Measurements from ENCODE around the gene CLEC2D.
"Not testable (repeated sequence)": the region's sequence is repeated elsewhere in the genome, so short reads cannot be mapped to it uniquely, and the experiment has no call there.

The CLEC2D gene

GRCh38 chr12:9736936-9737705 lies 67.6 kb downstream of the CLEC2D start:
- no peak for DNase-seq
- no peaks in the 10 kb centered on the region for H3K9me3 Mint-ChIP-seq
- H3K4me1 Mint-ChIP-seq: peaks cover 71% of the 10 kb centered on the region

GRCh38 chr12:9738905-9739304 lies 69.4 kb downstream of the CLEC2D start:
- peaks cover 72% of the 10 kb centered on the region for H3K4me1 Mint-ChIP-seq
- not testable (repeated sequence) for ATAC-seq; H3K9me3 Mint-ChIP-seq; H3K27me3 Mint-ChIP-seq; H3K36me3 Mint-ChIP-seq (ENCODE audit: low read depth); DNase-seq; H3K27ac Mint-ChIP-seq
- H3K4me3 Mint-ChIP-seq: peak overlapping the region; percentile 10

More at GRCh38 chr12:9736936-9737705, 67.6 kb downstream of the CLEC2D start:
- ATAC-seq: no peak
- H3K27ac Mint-ChIP-seq: peak overlapping the region; percentile 50
- peak overlapping the region; percentile 41 for H3K4me3 Mint-ChIP-seq
- peaks cover 2% of the 10 kb centered on the region for H3K36me3 Mint-ChIP-seq (ENCODE audit: low read depth)
- no peaks in the 10 kb centered on the region for H3K27me3 Mint-ChIP-seq

GRCh38 chr12:9739404-9740105 lies 70.0 kb downstream of the CLEC2D start:
- H3K27me3 Mint-ChIP-seq; H3K36me3 Mint-ChIP-seq (ENCODE audit: low read depth); H3K27ac Mint-ChIP-seq; DNase-seq; H3K9me3 Mint-ChIP-seq; ATAC-seq: not testable (repeated sequence)
- Mint-ChIP-seq H3K4me1 (peaks cover 70% of the 10 kb centered on the region), H3K4me3 (peak overlapping the region; percentile 54)

GRCh38 chr12:9740106-9740750 lies 70.7 kb downstream of the CLEC2D start:
- Mint-ChIP-seq H3K27me3 (no peaks in the 10 kb centered on the region), H3K4me1 (peaks cover 76% of the 10 kb centered on the region), H3K9me3 (no peaks in the 10 kb centered on the region), H3K36me3 (ENCODE audit: low read depth) (peaks cover 2% of the 10 kb centered on the region), H3K4me3 (peak overlapping the region; percentile 54), H3K27ac (peak overlapping the region; percentile 15)
- no peak for ATAC-seq
- DNase-seq: no peak

- Mint-ChIP-seq H3K27ac (peak overlapping the region; percentile 76), H3K9me3 (no peaks in the 10 kb centered on the region), H3K27me3 (no peaks in the 10 kb centered on the region), H3K4me3 (peak overlapping the region; percentile 69), H3K36me3 (ENCODE audit: low read depth) (peaks cover 2% of the 10 kb centered on the region), H3K4me1 (peaks cover 70% of the 10 kb centered on the region)
- DNase-seq (peak; percentile 61), ATAC-seq (peak; percentile 90)
Measured at GRCh38 chr12:9741726-9742125, 72.2 kb downstream of the CLEC2D start.

GRCh38 chr12:9742661-9743060 lies 73.1 kb downstream of the CLEC2D start:
- H3K4me1 Mint-ChIP-seq: peaks cover 60% of the 10 kb centered on the region
- H3K36me3 Mint-ChIP-seq (ENCODE audit: low read depth): peaks cover 2% of the 10 kb centered on the region
- H3K27me3 Mint-ChIP-seq: no peaks in the 10 kb centered on the region
- no peak for DNase-seq
- H3K9me3 Mint-ChIP-seq: no peaks in the 10 kb centered on the region
- ATAC-seq: peak; percentile 33
- peak overlapping the region; percentile 76 for H3K27ac Mint-ChIP-seq
- H3K4me3 Mint-ChIP-seq: peak overlapping the region; percentile 69

GRCh38 chr12:9745199-9745598 lies 75.7 kb downstream of the CLEC2D start:
- H3K27ac Mint-ChIP-seq: no peak overlapping the region

More at GRCh38 chr12:9745199-9745598, 75.7 kb downstream of the CLEC2D start:
- Mint-ChIP-seq H3K4me1 (peaks cover 48% of the 10 kb centered on the region), H3K36me3 (ENCODE audit: low read depth) (peaks cover 2% of the 10 kb centered on the region), H3K27me3 (no peaks in the 10 kb centered on the region), H3K9me3 (no peaks in the 10 kb centered on the region), H3K4me3 (no peak overlapping the region)
- no peak for DNase-seq
- no peak for ATAC-seq

Measured in activated naive CD8-positive, alpha-beta T cell treated with anti-CD3 and anti-CD28 coated beads, Interleukin-2, amount 50 U/mL, for 24 hours (primary cell).